ENCODE results near the gene FBXO2.

- TF ChIP-seq, protein P1, sequence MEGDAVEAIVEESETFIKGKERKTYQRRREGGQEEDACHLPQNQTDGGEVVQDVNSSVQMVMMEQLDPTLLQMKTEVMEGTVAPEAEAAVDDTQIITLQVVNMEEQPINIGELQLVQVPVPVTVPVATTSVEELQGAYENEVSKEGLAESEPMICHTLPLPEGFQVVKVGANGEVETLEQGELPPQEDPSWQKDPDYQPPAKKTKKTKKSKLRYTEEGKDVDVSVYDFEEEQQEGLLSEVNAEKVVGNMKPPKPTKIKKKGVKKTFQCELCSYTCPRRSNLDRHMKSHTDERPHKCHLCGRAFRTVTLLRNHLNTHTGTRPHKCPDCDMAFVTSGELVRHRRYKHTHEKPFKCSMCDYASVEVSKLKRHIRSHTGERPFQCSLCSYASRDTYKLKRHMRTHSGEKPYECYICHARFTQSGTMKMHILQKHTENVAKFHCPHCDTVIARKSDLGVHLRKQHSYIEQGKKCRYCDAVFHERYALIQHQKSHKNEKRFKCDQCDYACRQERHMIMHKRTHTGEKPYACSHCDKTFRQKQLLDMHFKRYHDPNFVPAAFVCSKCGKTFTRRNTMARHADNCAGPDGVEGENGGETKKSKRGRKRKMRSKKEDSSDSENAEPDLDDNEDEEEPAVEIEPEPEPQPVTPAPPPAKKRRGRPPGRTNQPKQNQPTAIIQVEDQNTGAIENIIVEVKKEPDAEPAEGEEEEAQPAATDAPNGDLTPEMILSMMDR (IDR thresholded peaks at IDR 0.05): no peak
- TF ChIP-seq, protein P2, sequence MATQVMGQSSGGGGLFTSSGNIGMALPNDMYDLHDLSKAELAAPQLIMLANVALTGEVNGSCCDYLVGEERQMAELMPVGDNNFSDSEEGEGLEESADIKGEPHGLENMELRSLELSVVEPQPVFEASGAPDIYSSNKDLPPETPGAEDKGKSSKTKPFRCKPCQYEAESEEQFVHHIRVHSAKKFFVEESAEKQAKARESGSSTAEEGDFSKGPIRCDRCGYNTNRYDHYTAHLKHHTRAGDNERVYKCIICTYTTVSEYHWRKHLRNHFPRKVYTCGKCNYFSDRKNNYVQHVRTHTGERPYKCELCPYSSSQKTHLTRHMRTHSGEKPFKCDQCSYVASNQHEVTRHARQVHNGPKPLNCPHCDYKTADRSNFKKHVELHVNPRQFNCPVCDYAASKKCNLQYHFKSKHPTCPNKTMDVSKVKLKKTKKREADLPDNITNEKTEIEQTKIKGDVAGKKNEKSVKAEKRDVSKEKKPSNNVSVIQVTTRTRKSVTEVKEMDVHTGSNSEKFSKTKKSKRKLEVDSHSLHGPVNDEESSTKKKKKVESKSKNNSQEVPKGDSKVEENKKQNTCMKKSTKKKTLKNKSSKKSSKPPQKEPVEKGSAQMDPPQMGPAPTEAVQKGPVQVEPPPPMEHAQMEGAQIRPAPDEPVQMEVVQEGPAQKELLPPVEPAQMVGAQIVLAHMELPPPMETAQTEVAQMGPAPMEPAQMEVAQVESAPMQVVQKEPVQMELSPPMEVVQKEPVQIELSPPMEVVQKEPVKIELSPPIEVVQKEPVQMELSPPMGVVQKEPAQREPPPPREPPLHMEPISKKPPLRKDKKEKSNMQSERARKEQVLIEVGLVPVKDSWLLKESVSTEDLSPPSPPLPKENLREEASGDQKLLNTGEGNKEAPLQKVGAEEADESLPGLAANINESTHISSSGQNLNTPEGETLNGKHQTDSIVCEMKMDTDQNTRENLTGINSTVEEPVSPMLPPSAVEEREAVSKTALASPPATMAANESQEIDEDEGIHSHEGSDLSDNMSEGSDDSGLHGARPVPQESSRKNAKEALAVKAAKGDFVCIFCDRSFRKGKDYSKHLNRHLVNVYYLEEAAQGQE (IDR thresholded peaks at IDR 0.05; ENCODE audit: insufficient read depth in 1 of 2, low read depth in 2 of 2, low read length in 1 of 2): no peak
Measured at GRCh38 chr1:11659748-11660147, 5.5 kb upstream of the FBXO2 start.
